GM21786 (cell line): ENCODE measurements around the gene NPHP3.

Experiments used
- ATAC-seq: cut with Tn5 transposase; IDR thresholded peaks from one replicate; pipeline ENCODE4 v1.9.1; 2021; ENCODE audit not compliant: unreplicated experiment

The NPHP3 gene

GRCh38 chr3:132703733-132704132 lies 18.5 kb downstream of the NPHP3 start:
- ATAC-seq = no peak

GRCh38 chr3:132695422-132695821 lies 26.8 kb downstream of the NPHP3 start:
- no peak for ATAC-seq

- ATAC-seq = no peak
These were observed 27.2 kb downstream of the NPHP3 start for GRCh38 chr3:132694991-132695390.

- ATAC-seq = no peak
These were observed 32.2 kb downstream of the NPHP3 start for GRCh38 chr3:132690040-132690439.

- ATAC-seq = no peak
These were observed 40.0 kb downstream of the NPHP3 start for GRCh38 chr3:132682201-132682600.

GRCh38 chr3:132681421-132681820 lies 40.8 kb downstream of the NPHP3 start:
- ATAC-seq = no peak

GRCh38 chr3:132679911-132680310 lies 42.3 kb downstream of the NPHP3 start:
- ATAC-seq = no peak

GRCh38 chr3:132675408-132675807 lies 46.8 kb downstream of the NPHP3 start:
- ATAC-seq = no peak

- no peak for ATAC-seq
These were observed 52.9 kb downstream of the NPHP3 start for GRCh38 chr3:132669256-132669777.

- ATAC-seq = no peak
These were observed 56.9 kb downstream of the NPHP3 start for GRCh38 chr3:132665230-132665745.

GRCh38 chr3:132662212-132662611 lies 60.0 kb downstream of the NPHP3 start:
- ATAC-seq = no peak

- no peak for ATAC-seq
These were observed 61.1 kb downstream of the NPHP3 start for GRCh38 chr3:132661101-132661500.

- no peak for ATAC-seq
These were observed 61.5 kb downstream of the NPHP3 start for GRCh38 chr3:132660811-132661070.

GRCh38 chr3:132660052-132660810 lies 62.0 kb downstream of the NPHP3 start, which contains the start of gene UBA5:
TSS of gene UBA5 (plus strand) at chr3:132660329. CDS start at chr3:132660538, 209 bp downstream.
- ATAC-seq = peak; percentile 68

GRCh38 chr3:132659365-132660051 lies 62.7 kb downstream of the NPHP3 start, which contains the start of gene ACAD11:
TSS of gene ACAD11 (minus strand) at chr3:132659809. CDS start at chr3:132659751, 58 bp downstream.
- peak; percentile 57 for ATAC-seq

- no peak for ATAC-seq
These were observed 63.2 kb downstream of the NPHP3 start for GRCh38 chr3:132659000-132659364.

GRCh38 chr3:132657869-132658747 lies 64.1 kb downstream of the NPHP3 start:
- ATAC-seq = no peak

- no peak for ATAC-seq
These were observed 66.7 kb downstream of the NPHP3 start for GRCh38 chr3:132655471-132655870.

GRCh38 chr3:132654721-132655120 lies 67.5 kb downstream of the NPHP3 start:
- ATAC-seq = no peak

- ATAC-seq = no peak
These were observed 68.0 kb downstream of the NPHP3 start for GRCh38 chr3:132654190-132654589.

GRCh38 chr3:132652640-132653270 lies 69.5 kb downstream of the NPHP3 start:
- ATAC-seq = no peak
